H9 (cell line): ENCODE measurements around the gene BOLA2B. TPM values are rescaled to one million over a fixed set of nuclear protein-coding genes. Genes with fewer than 3 reads are reported as not detected.

Source experiments
- DNase-seq: peaks from one replicate; pipeline ENCODE4 v3.0.0-alpha.2; 2017
- H2AFZ ChIP-seq: one replicate; pipeline ENCODE4 v1.6.1; 2013; ENCODE audit warnings: mild to moderate bottlenecking, low read length, control low read depth, moderate library complexity
- H2AK5ac ChIP-seq: 2 replicates; pipeline ENCODE4 v1.6.1; 2013; ENCODE audit warnings: low read length, control low read depth, mixed read lengths; ENCODE audit not compliant: insufficient read length
- H2BK120ac ChIP-seq: one replicate; pipeline ENCODE4 v1.6.1; 2013; ENCODE audit warnings: low read depth, mild to moderate bottlenecking, low read length, control low read depth, inconsistent platforms; ENCODE audit not compliant: poor library complexity, severe bottlenecking
- H2BK12ac ChIP-seq: 2 replicates; pipeline ENCODE4 v1.6.1; 2013; ENCODE audit warnings: low read length, control low read depth, mixed read lengths, low read depth; ENCODE audit not compliant: insufficient read length
- H2BK15ac ChIP-seq: 2 replicates; pipeline ENCODE4 v1.6.1; 2013; ENCODE audit warnings: low read depth, low read length, control low read depth
- H2BK20ac ChIP-seq: one replicate; pipeline ENCODE4 v1.6.1; 2013; ENCODE audit warnings: low read depth, mild to moderate bottlenecking, low read length, control low read depth, inconsistent platforms; ENCODE audit not compliant: poor library complexity, severe bottlenecking
- H2BK5ac ChIP-seq: 2 replicates; pipeline ENCODE4 v1.6.1; 2013; ENCODE audit warnings: low read length, control low read depth, mixed read lengths; ENCODE audit not compliant: insufficient read length
- H3K14ac ChIP-seq: 2 replicates; pipeline ENCODE4 v1.6.1; 2013; ENCODE audit warnings: low read length, control low read depth; ENCODE audit not compliant: insufficient read depth
- H3K18ac ChIP-seq: 2 replicates; pipeline ENCODE4 v1.6.1; 2013; ENCODE audit warnings: low read depth, mild to moderate bottlenecking, mixed read lengths, low read length, control low read depth; ENCODE audit not compliant: insufficient read length
- H3K23ac ChIP-seq: 2 replicates; pipeline ENCODE4 v1.6.1; 2013; ENCODE audit warnings: low read length, control low read depth, mixed read lengths, low read depth; ENCODE audit not compliant: insufficient read length
- H3K23me2 ChIP-seq: 2 replicates; pipeline ENCODE4 v1.6.1; 2013; ENCODE audit warnings: low read depth, mild to moderate bottlenecking, mixed read lengths, low read length, control low read depth; ENCODE audit not compliant: insufficient read length, poor library complexity, severe bottlenecking
- H3K27ac ChIP-seq: 2 replicates; pipeline ENCODE4 v1.5.1; 2013; ENCODE audit warnings: low read length, control low read depth, mixed read lengths, low read depth; ENCODE audit not compliant: insufficient read length
- H3K27me3 ChIP-seq: 2 replicates; pipeline ENCODE4 v1.6.1; 2013; ENCODE audit warnings: low read length, control low read depth, inconsistent platforms; ENCODE audit not compliant: insufficient read depth
- H3K4ac ChIP-seq: 2 replicates; pipeline ENCODE4 v1.6.1; 2013; ENCODE audit warnings: low read depth, mild to moderate bottlenecking, control low read depth, inconsistent platforms, low read length, moderate library complexity
- H3K4me1 ChIP-seq: 2 replicates; pipeline ENCODE4 v1.6.1; 2013; ENCODE audit warnings: low read length, control low read depth, inconsistent platforms; ENCODE audit not compliant: insufficient read depth
- H3K4me2 ChIP-seq: 2 replicates; pipeline ENCODE4 v1.6.1; 2013; ENCODE audit warnings: low read length, control low read depth, mixed read lengths; ENCODE audit not compliant: insufficient read length, insufficient read depth
- H3K56ac ChIP-seq: 2 replicates; pipeline ENCODE4 v1.6.1; 2013; ENCODE audit warnings: low read depth, mild to moderate bottlenecking, mixed read lengths, low read length, control low read depth; ENCODE audit not compliant: insufficient read length
- H3K79me1 ChIP-seq: 2 replicates; pipeline ENCODE4 v1.6.1; 2013; ENCODE audit warnings: low read depth, mild to moderate bottlenecking, moderate library complexity, low read length, control low read depth, inconsistent platforms; ENCODE audit not compliant: insufficient read depth, poor library complexity, severe bottlenecking
- H3K79me2 ChIP-seq: 2 replicates; pipeline ENCODE4 v1.6.1; 2013; ENCODE audit warnings: low read length, control low read depth, inconsistent platforms; ENCODE audit not compliant: insufficient read depth
- H3K9ac ChIP-seq: 2 replicates; pipeline ENCODE4 v1.6.1; 2013; ENCODE audit warnings: low read length, control low read depth, mixed read lengths; ENCODE audit not compliant: insufficient read length; ENCODE audit errors: extremely low read depth
- H3K9me3 ChIP-seq: one replicate; pipeline ENCODE4 v1.6.1; 2013; ENCODE audit warnings: low read depth, low read length, inconsistent platforms; ENCODE audit not compliant: control insufficient read depth
- H3T11ph ChIP-seq: one replicate; pipeline ENCODE4 v1.6.1; 2013; ENCODE audit warnings: mild to moderate bottlenecking, low read length, control low read depth, inconsistent platforms
- H4K20me1 ChIP-seq: one replicate; pipeline ENCODE4 v1.6.1; 2013; ENCODE audit not compliant: control insufficient read depth, insufficient read length, insufficient read depth
- H4K5ac ChIP-seq: 2 replicates; pipeline ENCODE4 v1.6.1; 2013; ENCODE audit warnings: low read depth, mild to moderate bottlenecking, mixed read lengths, low read length, control low read depth; ENCODE audit not compliant: insufficient read length
- H4K8ac ChIP-seq: replicated peaks from 2 replicates; pipeline ENCODE4 v1.6.1; 2013; ENCODE audit warnings: low read length, control low read depth, mixed read lengths, low read depth; ENCODE audit not compliant: insufficient read length
- H4K91ac ChIP-seq: 2 replicates; pipeline ENCODE4 v1.6.1; 2013; ENCODE audit warnings: low read depth, mild to moderate bottlenecking, moderate library complexity, mixed read lengths, low read length, control low read depth; ENCODE audit not compliant: insufficient read length
- H3K27ac Mint-ChIP-seq, 3 experiments: 2 replicates in 2 of 3; 3 replicates in 1 of 3; pipeline ENCODE4 v1.8.0; 2020 to 2021; ENCODE audit warnings: mixed read lengths in 3 of 3, mild to moderate bottlenecking in 1 of 3, moderate library complexity in 1 of 3
- H3K27me3 Mint-ChIP-seq: 2 replicates; pipeline ENCODE4 v1.8.0; 2021; ENCODE audit warnings: low read depth, mild to moderate bottlenecking, moderate library complexity, mixed read lengths
- H3K36me3 Mint-ChIP-seq, 3 experiments: 2 replicates in 2 of 3; 3 replicates in 1 of 3; pipeline ENCODE4 v1.8.0; 2020 to 2021; ENCODE audit warnings: low read depth in 3 of 3, mixed read lengths in 3 of 3; ENCODE audit not compliant: insufficient read depth in 1 of 3
- H3K4me1 Mint-ChIP-seq, 2 experiments: 2 replicates each; pipeline ENCODE4 v1.8.0; 2020; ENCODE audit warnings: mixed read lengths in 2 of 2
- H3K4me3 Mint-ChIP-seq, 2 experiments: 2 replicates in 1 of 2; 3 replicates in 1 of 2; pipeline ENCODE4 v1.8.0; 2020 to 2021; ENCODE audit warnings: mild to moderate bottlenecking in 2 of 2, mixed read lengths in 2 of 2, moderate library complexity in 1 of 2
- H3K9me3 Mint-ChIP-seq, 2 experiments: 2 replicates in 1 of 2; 3 replicates in 1 of 2; pipeline ENCODE4 v1.8.0; 2020; ENCODE audit warnings: mild to moderate bottlenecking in 2 of 2, mixed read lengths in 2 of 2, moderate library complexity in 1 of 2
- WGBS: extraction: QIAGEN DNeasy Blood & Tissue Kit; methylation state at CpG from one replicate; pipeline ENCODE4 v1.1.7; 2013; ENCODE audit warnings: missing lambda C conversion rate, low lambda C conversion rate, mixed read lengths; ENCODE audit not compliant: insufficient read length; ENCODE audit errors: extremely low coverage; 5-methylcytosine and 5-hydroxymethylcytosine counted together
- total RNA-seq: library from RNA; stranded (reverse); gene quantifications from 2 replicates; pipeline ENCODE4 v1.2.1, GENCODE V29; 2021
- TF ChIP-seq, protein P1 (sequence below): fragments of 200-600 bp; sonication (generic); conservative IDR thresholded peaks from 3 replicates; pipeline ENCODE4 v1.8.0; 2021; ENCODE audit warnings: antibody characterized with exemption, mild to moderate bottlenecking

BOLA2B gene
- total RNA-seq, 1 experiment from 2014 or later, result 218 TPM

DNA sequence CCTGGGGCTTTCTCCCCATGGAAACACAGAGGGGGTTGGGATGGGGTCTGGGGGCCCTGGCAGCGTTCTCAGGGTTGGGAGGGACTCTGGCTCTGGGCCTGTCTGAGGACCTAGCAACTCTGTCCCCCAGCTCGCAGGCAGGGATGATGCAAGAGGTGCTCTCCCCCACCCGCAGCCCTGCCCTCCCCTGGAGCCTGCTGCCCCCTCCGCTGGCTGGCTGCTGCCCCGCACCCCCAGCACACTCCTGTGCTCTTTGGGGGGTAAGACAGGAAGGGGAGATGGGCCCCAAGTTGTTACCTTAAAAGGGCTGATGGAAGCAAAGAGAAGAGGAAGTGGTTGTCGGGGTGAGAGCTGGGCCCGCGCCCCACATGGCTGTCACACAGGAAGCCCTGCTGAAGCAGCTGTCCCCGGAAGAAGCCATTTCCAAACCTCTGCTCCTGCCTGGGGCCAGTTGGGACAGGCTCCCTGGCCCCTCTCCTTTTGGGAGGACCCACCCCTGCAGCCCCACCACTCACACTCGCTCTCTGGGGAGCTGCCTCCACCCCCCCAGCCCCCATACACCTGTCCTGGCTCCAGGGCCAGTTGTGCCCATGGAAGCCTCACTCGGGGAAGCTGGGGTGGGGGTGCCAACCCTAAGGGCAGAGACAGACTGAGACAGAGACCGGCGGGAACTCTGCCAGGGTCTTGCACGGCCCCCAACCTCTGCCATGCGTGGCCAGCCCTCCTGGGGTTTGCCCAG, 7.6 kb downstream of the BOLA2B start:
- Histone ChIP-seq H2BK20ac (no peak overlapping the region), H3K14ac (no peak overlapping the region), H3K4ac (no peak overlapping the region), H3K27ac (no peak overlapping the region), H3K23me2 (peaks cover 4% of the 10 kb centered on the region), H3K79me2 (no peaks in the 10 kb centered on the region), H2BK15ac (no peak overlapping the region), H3K4me1 (no peaks in the 10 kb centered on the region), H3K9ac (no peak overlapping the region), H3K27me3 (peaks cover 4% of the 10 kb centered on the region; the same call in 1 of the 2 replicates), H3K23ac (no peak overlapping the region), H2AK5ac (no peak overlapping the region), H4K91ac (no peak overlapping the region), H3K79me1 (no peaks in the 10 kb centered on the region), H3K4me2 (no peak overlapping the region), H4K20me1 (peaks cover 4% of the 10 kb centered on the region), H3K9me3 (no peaks in the 10 kb centered on the region), H2BK5ac (no peak overlapping the region), H3T11ph (no peak overlapping the region), H4K8ac (no peak overlapping the region), H2BK120ac (no peak overlapping the region), H2BK12ac (no peak overlapping the region), H4K5ac (no peak overlapping the region), H3K56ac (no peak overlapping the region), H2AFZ (no peak overlapping the region), H3K18ac (no peak overlapping the region)
- DNase-seq, result no peak
- Mint-ChIP-seq H3K4me3 (no peak overlapping the region), H3K4me1 (peaks cover 4 to 17% of the 10 kb centered on the region in 2 experiments), H3K27me3 (peaks cover 31% of the 10 kb centered on the region), H3K9me3 (no peaks in the 10 kb centered on the region), H3K27ac (no peak overlapping the region), H3K36me3 (peaks cover 0 to 1% (median 0%) of the 10 kb centered on the region in 3 experiments; a peak in 2 of 7 replicates)
- TF ChIP-seq, protein P1, sequence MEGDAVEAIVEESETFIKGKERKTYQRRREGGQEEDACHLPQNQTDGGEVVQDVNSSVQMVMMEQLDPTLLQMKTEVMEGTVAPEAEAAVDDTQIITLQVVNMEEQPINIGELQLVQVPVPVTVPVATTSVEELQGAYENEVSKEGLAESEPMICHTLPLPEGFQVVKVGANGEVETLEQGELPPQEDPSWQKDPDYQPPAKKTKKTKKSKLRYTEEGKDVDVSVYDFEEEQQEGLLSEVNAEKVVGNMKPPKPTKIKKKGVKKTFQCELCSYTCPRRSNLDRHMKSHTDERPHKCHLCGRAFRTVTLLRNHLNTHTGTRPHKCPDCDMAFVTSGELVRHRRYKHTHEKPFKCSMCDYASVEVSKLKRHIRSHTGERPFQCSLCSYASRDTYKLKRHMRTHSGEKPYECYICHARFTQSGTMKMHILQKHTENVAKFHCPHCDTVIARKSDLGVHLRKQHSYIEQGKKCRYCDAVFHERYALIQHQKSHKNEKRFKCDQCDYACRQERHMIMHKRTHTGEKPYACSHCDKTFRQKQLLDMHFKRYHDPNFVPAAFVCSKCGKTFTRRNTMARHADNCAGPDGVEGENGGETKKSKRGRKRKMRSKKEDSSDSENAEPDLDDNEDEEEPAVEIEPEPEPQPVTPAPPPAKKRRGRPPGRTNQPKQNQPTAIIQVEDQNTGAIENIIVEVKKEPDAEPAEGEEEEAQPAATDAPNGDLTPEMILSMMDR, result no peak
- no CpG with 5 or more reads among the region's 15 CpGs for WGBS
